ENCODE results near the gene AIG1.

AIG1 gene

GRCh38 chr6:143363299-143363698, 302.6 kb downstream of the AIG1 start:
- no peak for DNase-seq (ENCODE audit: low spot score)
- no peak for TF ChIP-seq CTCF (IDR thresholded peaks at IDR 0.05; ENCODE audit: borderline replicate concordance, control extremely low read depth, extremely low read depth, insufficient read depth, missing control alignments)
- in situ Hi-C loops (cut with MboI; ENCODE audit: low sequenced_read_pairs, unreplicated experiment) = no loop called here

GRCh38 chr6:143368426-143368825, 307.7 kb downstream of the AIG1 start:
- in situ Hi-C loops (cut with MboI; ENCODE audit: low sequenced_read_pairs, unreplicated experiment) = no loop called here
- TF ChIP-seq CTCF (IDR thresholded peaks at IDR 0.05; ENCODE audit: borderline replicate concordance, control extremely low read depth, extremely low read depth, insufficient read depth, missing control alignments) = no peak
- DNase-seq (ENCODE audit: low spot score) = peak; percentile 50

GRCh38 chr6:143369971-143370370, 309.3 kb downstream of the AIG1 start:
- DNase-seq (ENCODE audit: low spot score) = no peak
- in situ Hi-C loops (cut with MboI; ENCODE audit: low sequenced_read_pairs, unreplicated experiment) = no loop called here
- no peak for TF ChIP-seq CTCF (IDR thresholded peaks at IDR 0.05; ENCODE audit: borderline replicate concordance, control extremely low read depth, extremely low read depth, insufficient read depth, missing control alignments)

- in situ Hi-C loops (cut with MboI; ENCODE audit: low sequenced_read_pairs, unreplicated experiment) = no loop called here
- TF ChIP-seq CTCF (IDR thresholded peaks at IDR 0.05; ENCODE audit: borderline replicate concordance, control extremely low read depth, extremely low read depth, insufficient read depth, missing control alignments) = no peak
- no peak for DNase-seq (ENCODE audit: low spot score)
Observed at GRCh38 chr6:143370812-143371370, 310.2 kb downstream of the AIG1 start.

- no peak for DNase-seq (ENCODE audit: low spot score)
- no peak for TF ChIP-seq CTCF (IDR thresholded peaks at IDR 0.05; ENCODE audit: borderline replicate concordance, control extremely low read depth, extremely low read depth, insufficient read depth, missing control alignments)
- in situ Hi-C loops (cut with MboI; ENCODE audit: low sequenced_read_pairs, unreplicated experiment) = no loop called here
Observed at GRCh38 chr6:143372199-143372882, 311.7 kb downstream of the AIG1 start.

GRCh38 chr6:143374014-143374413, 313.3 kb downstream of the AIG1 start:
- in situ Hi-C loops (cut with MboI; ENCODE audit: low sequenced_read_pairs, unreplicated experiment) = no loop called here
- DNase-seq (ENCODE audit: low spot score) = no peak
- TF ChIP-seq CTCF (IDR thresholded peaks at IDR 0.05; ENCODE audit: borderline replicate concordance, control extremely low read depth, extremely low read depth, insufficient read depth, missing control alignments) = peak; percentile 5
